ENCODE results near the gene TTC36.

DNA sequence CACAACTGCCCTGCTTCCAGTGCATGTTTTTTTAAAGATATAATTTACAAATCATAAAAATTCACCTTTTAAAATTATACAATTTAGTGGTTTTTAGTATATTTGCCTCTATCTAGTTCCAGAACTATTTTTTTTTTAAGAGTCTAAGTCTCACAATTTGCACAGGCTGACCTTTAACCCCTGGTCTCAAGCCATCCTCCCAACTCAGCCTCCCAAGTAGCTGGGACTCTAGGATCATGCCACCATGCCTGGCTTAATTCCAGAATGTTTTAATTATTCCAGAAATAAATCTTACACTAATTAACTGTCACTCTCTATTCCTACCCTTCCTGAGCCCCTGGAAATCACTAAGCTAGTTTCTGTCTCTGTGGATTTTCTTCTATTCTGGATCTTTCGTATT is 43.5 kb downstream of the TTC36 start:
- TF ChIP-seq, protein P1, sequence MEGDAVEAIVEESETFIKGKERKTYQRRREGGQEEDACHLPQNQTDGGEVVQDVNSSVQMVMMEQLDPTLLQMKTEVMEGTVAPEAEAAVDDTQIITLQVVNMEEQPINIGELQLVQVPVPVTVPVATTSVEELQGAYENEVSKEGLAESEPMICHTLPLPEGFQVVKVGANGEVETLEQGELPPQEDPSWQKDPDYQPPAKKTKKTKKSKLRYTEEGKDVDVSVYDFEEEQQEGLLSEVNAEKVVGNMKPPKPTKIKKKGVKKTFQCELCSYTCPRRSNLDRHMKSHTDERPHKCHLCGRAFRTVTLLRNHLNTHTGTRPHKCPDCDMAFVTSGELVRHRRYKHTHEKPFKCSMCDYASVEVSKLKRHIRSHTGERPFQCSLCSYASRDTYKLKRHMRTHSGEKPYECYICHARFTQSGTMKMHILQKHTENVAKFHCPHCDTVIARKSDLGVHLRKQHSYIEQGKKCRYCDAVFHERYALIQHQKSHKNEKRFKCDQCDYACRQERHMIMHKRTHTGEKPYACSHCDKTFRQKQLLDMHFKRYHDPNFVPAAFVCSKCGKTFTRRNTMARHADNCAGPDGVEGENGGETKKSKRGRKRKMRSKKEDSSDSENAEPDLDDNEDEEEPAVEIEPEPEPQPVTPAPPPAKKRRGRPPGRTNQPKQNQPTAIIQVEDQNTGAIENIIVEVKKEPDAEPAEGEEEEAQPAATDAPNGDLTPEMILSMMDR (IDR thresholded peaks at IDR 0.05; ENCODE audit: low read depth, low read length, poor library complexity, severe bottlenecking) = no peak
- TF ChIP-seq EZH2phosphoT487 (IDR thresholded peaks at IDR 0.05; ENCODE audit: borderline replicate concordance, low read length) = no peak

Data from DOHH2 (cell line).